Umbilical cord (tissue), 2 donors: Measurements from ENCODE around the gene RAB40B. TPM values are rescaled to one million over a fixed set of nuclear protein-coding genes. Genes with fewer than 3 reads are reported as not detected.

ENCODE experiments used
- DNase-seq: peaks from one replicate; pipeline ENCODE4 v3.0.0-alpha.2; 2015; ENCODE audit warnings: low spot score
- total RNA-seq: library from RNA; depleted of rRNA; stranded (reverse); fragments of >200 nt; gene quantifications from one replicate; pipeline ENCODE4 v1.2.3, GENCODE V29; 2014; ENCODE audit warnings: low replicate concordance; ENCODE audit not compliant: insufficient read depth

RAB40B gene
- total RNA-seq, 1 donor from 2014 or later: 14.4 TPM

DNA sequence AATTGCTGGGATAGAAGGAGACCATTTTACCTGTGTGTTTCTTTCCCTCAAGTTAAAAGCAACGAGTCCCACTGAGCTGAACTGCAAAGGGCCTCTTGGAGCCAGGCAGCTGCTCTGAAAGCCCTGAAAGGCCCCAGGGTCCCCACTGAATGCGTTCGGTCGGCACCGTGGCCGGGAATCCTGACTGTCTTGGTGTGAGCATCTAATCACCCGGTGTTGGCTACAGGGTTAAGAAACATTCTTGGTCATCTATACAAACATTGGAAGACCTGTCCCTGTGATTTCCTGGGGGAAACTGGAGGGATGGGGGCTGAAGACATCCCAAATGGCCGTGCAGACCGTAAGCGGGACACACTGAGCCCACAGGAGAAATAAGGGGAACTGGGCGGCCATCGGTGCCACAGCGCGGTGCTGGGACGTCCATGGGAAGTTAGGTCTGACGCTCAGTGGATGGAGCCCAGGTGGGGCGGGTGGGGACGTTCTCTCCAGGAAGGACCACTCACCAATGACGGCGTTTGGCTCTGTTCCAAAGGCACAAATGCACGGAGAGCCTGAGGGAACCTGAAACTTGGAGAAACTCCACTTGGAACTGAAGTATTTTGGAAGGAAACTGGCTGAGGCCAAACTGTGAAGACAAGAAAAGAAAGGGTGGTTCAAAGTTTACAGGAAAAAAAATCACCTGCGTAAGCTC is 82.3 kb downstream of the RAB40B start:
- DNase-seq: no peak

- no peak for DNase-seq
Measured at GRCh38 chr17:82615084-82616020, 83.1 kb downstream of the RAB40B start.

- DNase-seq: no peak
Measured at GRCh38 chr17:82614095-82614631, 84.3 kb downstream of the RAB40B start.

- DNase-seq: peak; percentile 42
Measured at GRCh38 chr17:82613283-82614094, 85.0 kb downstream of the RAB40B start.

DNA sequence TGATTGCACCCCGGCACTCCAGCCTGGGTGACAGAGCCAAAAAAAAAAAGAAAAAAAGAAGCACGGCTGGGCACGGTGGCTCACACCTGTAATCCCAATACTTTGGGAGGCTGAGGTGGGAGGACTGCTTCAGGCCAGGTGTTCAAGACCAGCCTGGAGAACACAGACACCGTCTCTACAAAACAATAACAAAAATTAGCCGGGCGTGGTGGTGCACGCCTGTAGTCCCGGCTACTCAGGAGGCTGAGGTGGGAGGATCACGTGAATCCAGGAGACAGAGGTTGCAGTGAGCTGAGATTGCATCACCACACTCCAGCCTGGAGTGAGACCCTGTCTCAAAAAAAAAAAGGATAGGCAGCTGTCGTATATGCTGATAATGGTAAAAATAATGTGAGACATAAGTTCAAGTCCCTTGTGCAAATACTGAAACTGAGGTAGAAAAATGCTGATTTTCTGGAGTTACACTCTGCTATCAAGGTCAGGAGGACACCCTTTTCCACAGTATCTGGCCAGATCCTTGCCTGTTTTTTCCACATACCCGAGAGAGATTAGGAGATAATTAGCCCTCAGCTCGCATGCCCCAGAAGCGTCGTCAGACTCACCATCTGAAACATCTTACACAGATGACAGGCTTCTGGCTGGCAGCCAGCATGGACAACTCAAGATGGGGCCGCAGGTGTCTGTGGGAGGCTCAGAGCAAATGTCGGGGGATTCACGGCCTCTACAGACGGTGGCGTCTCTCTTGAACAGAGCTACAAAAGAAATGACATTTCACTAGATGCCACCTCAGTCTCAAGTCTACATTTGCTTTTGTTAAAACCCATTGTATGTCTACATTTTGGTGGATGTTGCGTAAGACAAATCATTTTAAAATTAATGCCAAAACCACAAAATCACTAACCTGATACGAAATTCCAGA is 87.1 kb downstream of the RAB40B start:
- DNase-seq: peak; percentile 70

DNA sequence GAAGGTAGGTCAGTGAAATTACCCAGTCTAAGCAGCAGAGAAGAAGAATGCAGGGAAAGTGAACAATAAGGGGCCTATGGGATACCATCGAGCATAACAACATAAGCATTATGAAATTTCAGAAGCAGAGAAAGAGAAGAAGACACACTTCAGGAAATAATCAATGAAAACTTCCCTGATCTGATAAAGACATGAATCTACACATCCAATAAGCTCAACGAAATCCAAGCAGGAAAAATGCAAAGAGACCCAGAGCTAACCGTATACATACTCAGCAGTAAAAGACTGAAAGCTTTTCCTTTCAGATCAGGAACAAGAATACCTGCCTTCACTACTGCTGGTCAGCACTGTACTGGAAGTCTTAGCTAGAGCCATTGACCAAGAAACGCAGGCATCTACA is 88.8 kb downstream of the RAB40B start:
- no peak for DNase-seq

- no peak for DNase-seq
Measured at GRCh38 chr17:82608816-82609215, 89.7 kb downstream of the RAB40B start.

GRCh38 chr17:82605939-82606600 is 92.4 kb downstream of the RAB40B start:
- DNase-seq: no peak

Other genes starting within 250 kb of the RAB40B start
- gene CYBC1, start 247.9 kb downstream of the RAB40B start, total RNA-seq: 38.0 TPM
- 39.7 TPM for gene NARF, start 240.0 kb downstream of the RAB40B start, total RNA-seq
- gene FOXK2, start 179.0 kb downstream of the RAB40B start, total RNA-seq: 25.0 TPM
- gene WDR45B, start 50.3 kb downstream of the RAB40B start, total RNA-seq: 95.1 TPM
- gene FN3KRP, start 18.0 kb upstream of the RAB40B start, total RNA-seq: 5.3 TPM
- gene FN3K, start 36.9 kb upstream of the RAB40B start, total RNA-seq: 3.4 TPM
- gene TBCD, start 53.4 kb upstream of the RAB40B start, total RNA-seq: 25.8 TPM
- gene ZNF750, start 141.3 kb upstream of the RAB40B start, total RNA-seq: 2.4 TPM